Activated naive CD4-positive, alpha-beta T cell treated with anti-CD3 and anti-CD28 coated beads, Interleukin-2, amount 50 U/mL, for 16 hours (primary cell): ENCODE measurements around the gene SPACA7.
"Not testable (repeated sequence)": the region's sequence is repeated elsewhere in the genome, so short reads cannot be mapped to it uniquely, and the experiment has no call there.

Experiments used
- DNase-seq: peaks from one replicate; pipeline ENCODE4 v3.0.0-alpha.2; 2020

Gene SPACA7

GRCh38 chr13:112351825-112352224, 24.3 kb upstream of the SPACA7 start:
- DNase-seq = no peak

GRCh38 chr13:112353856-112354255, 22.3 kb upstream of the SPACA7 start:
- DNase-seq = no peak

GRCh38 chr13:112354330-112355273, 21.6 kb upstream of the SPACA7 start:
- no peak for DNase-seq

- DNase-seq = no peak
Observed at GRCh38 chr13:112355274-112355838, 20.8 kb upstream of the SPACA7 start.

- no peak for DNase-seq
Observed at GRCh38 chr13:112356190-112356589, 20.0 kb upstream of the SPACA7 start.

- no peak for DNase-seq
Observed at GRCh38 chr13:112358156-112358555, 18.0 kb upstream of the SPACA7 start.

GRCh38 chr13:112362021-112362420, 14.1 kb upstream of the SPACA7 start:
- no peak for DNase-seq

GRCh38 chr13:112363867-112364528, 12.2 kb upstream of the SPACA7 start:
- no peak for DNase-seq

GRCh38 chr13:112366907-112367646, 9.1 kb upstream of the SPACA7 start:
- no peak for DNase-seq

GRCh38 chr13:112368883-112369282, 7.3 kb upstream of the SPACA7 start:
- DNase-seq = no peak

GRCh38 chr13:112370311-112370710, 5.8 kb upstream of the SPACA7 start:
- DNase-seq = no peak

- DNase-seq = no peak
Observed at GRCh38 chr13:112374271-112374670, 1.9 kb upstream of the SPACA7 start.

GRCh38 chr13:112391746-112392145, 15.6 kb downstream of the SPACA7 start:
- no peak for DNase-seq

- no peak for DNase-seq
Observed at GRCh38 chr13:112392719-112393118, 16.6 kb downstream of the SPACA7 start.

GRCh38 chr13:112395022-112395421, 18.9 kb downstream of the SPACA7 start:
- not testable (repeated sequence) for DNase-seq

GRCh38 chr13:112395941-112396340, 19.8 kb downstream of the SPACA7 start:
- DNase-seq = not testable (repeated sequence)

GRCh38 chr13:112397108-112397507, 21.0 kb downstream of the SPACA7 start:
- DNase-seq = no peak

- not testable (repeated sequence) for DNase-seq
Observed at GRCh38 chr13:112398347-112398746, 22.2 kb downstream of the SPACA7 start.

- DNase-seq = not testable (repeated sequence)
Observed at GRCh38 chr13:112409828-112410227, 33.7 kb downstream of the SPACA7 start.

GRCh38 chr13:112416647-112417046, 40.5 kb downstream of the SPACA7 start:
- no peak for DNase-seq

GRCh38 chr13:112417079-112417478, 40.9 kb downstream of the SPACA7 start:
- DNase-seq = no peak

- DNase-seq = no peak
Observed at GRCh38 chr13:112424098-112424497, 47.9 kb downstream of the SPACA7 start.

- no peak for DNase-seq
Observed at GRCh38 chr13:112428704-112429103, 52.5 kb downstream of the SPACA7 start.
